ENCODE measurements around the gene PLEKHG5.

DNA sequence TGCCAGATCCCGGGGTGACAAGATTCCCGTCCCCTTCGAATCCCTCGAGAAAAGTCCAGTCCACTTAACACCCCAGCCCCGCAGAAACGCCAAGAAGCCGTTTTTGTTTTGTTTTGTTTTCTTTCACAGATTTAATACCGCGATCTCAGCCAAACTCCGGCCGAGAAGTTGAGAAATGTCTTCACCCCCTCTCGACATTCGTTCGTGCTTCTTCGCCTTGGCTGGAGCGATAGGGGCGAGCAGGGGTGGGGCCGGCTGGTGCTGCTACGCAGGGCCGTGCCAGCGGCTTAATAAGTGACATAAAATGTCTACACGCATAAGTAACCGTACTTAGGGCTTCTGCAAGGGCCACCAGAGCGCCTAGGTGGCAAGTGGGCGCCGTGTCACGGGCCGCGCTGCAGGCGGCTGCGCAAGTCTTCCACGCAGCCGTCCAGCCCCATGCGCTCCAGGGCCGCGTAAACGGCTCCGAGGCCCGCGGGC lies 30.4 kb downstream of the PLEKHG5 start:
- TF ChIP-seq, protein P1, sequence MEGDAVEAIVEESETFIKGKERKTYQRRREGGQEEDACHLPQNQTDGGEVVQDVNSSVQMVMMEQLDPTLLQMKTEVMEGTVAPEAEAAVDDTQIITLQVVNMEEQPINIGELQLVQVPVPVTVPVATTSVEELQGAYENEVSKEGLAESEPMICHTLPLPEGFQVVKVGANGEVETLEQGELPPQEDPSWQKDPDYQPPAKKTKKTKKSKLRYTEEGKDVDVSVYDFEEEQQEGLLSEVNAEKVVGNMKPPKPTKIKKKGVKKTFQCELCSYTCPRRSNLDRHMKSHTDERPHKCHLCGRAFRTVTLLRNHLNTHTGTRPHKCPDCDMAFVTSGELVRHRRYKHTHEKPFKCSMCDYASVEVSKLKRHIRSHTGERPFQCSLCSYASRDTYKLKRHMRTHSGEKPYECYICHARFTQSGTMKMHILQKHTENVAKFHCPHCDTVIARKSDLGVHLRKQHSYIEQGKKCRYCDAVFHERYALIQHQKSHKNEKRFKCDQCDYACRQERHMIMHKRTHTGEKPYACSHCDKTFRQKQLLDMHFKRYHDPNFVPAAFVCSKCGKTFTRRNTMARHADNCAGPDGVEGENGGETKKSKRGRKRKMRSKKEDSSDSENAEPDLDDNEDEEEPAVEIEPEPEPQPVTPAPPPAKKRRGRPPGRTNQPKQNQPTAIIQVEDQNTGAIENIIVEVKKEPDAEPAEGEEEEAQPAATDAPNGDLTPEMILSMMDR (IDR thresholded peaks at IDR 0.05; ENCODE audit: insufficient read depth, low read length, poor library complexity, severe bottlenecking): no peak
- no peak for TF ChIP-seq EZH2phosphoT487 (conservative IDR thresholded peaks at IDR 0.05; ENCODE audit: low read length)
